Keratinocyte (primary cell): ENCODE measurements around the gene PRXL2B. TPM values are rescaled to one million over a fixed set of nuclear protein-coding genes. Genes with fewer than 3 reads are reported as not detected.

Source experiments
- DNase-seq: peaks from one replicate; pipeline ENCODE4 v3.0.0-alpha.2; 2011; ENCODE audit warnings: low read depth, missing footprints, low spot score
- FAIRE-seq: peaks from 2 replicates; lab custom pipeline; 2011; peaks lifted over from hg19 to GRCh38; lab: Jason Lieb, UNC
- H2AFZ ChIP-seq: 2 replicates; pipeline ENCODE4 v1.6.0; 2012; ENCODE audit warnings: low read length, control low read depth, inconsistent platforms; ENCODE audit not compliant: control insufficient read depth
- H3K27ac ChIP-seq: 2 replicates; pipeline ENCODE4 v1.5.1; 2011; ENCODE audit warnings: low read length; ENCODE audit not compliant: control insufficient read depth, insufficient read depth
- H3K27me3 ChIP-seq: 3 replicates; pipeline ENCODE4 v1.6.0; 2011; ENCODE audit warnings: low read length; ENCODE audit not compliant: control insufficient read depth, insufficient read depth; ENCODE audit errors: extremely low read depth
- H3K36me3 ChIP-seq, 2 experiments: 2 replicates in 1 of 2; 3 replicates in 1 of 2; pipeline ENCODE4 v1.5.1; 2011; ENCODE audit warnings: low read length in 2 of 2, mild to moderate bottlenecking in 1 of 2; ENCODE audit not compliant: control insufficient read depth in 2 of 2, insufficient read depth in 2 of 2; ENCODE audit errors: extremely low read depth in 1 of 2
- H3K4me1 ChIP-seq: 3 replicates; pipeline ENCODE4 v1.5.1; 2011; ENCODE audit warnings: low read length; ENCODE audit not compliant: control insufficient read depth, insufficient read depth; ENCODE audit errors: extremely low read depth
- H3K4me2 ChIP-seq: 3 replicates; pipeline ENCODE4 v1.6.0; 2011; ENCODE audit warnings: low read depth, low read length; ENCODE audit not compliant: control insufficient read depth, insufficient read depth; ENCODE audit errors: extremely low read depth
- H3K4me3 ChIP-seq, 3 experiments: fragments of 200-600 bp in 1 of 3; sonication (generic) in 1 of 3; 2 replicates in 2 of 3; 3 replicates in 1 of 3; pipeline ENCODE4 v1.5.1; 2011 to 2016; ENCODE audit warnings: low read length in 3 of 3, mild to moderate bottlenecking in 3 of 3, control low read depth in 2 of 3, inconsistent platforms in 1 of 3, low read depth in 1 of 3, mixed read lengths in 1 of 3, mixed run types in 1 of 3, moderate library complexity in 1 of 3; ENCODE audit not compliant: control insufficient read depth in 2 of 3, insufficient read depth in 2 of 3; ENCODE audit errors: extremely low read depth in 1 of 3
- H3K79me2 ChIP-seq: 2 replicates; pipeline ENCODE4 v1.6.0; 2012; ENCODE audit warnings: low read length; ENCODE audit not compliant: control insufficient read depth, insufficient read depth
- H3K9ac ChIP-seq: 3 replicates; pipeline ENCODE4 v1.6.0; 2011; ENCODE audit warnings: low read length; ENCODE audit not compliant: control insufficient read depth, insufficient read depth; ENCODE audit errors: extremely low read depth
- H3K9me1 ChIP-seq: 3 replicates; pipeline ENCODE4 v1.6.0; 2011; ENCODE audit warnings: low read length; ENCODE audit not compliant: control insufficient read depth, insufficient read depth; ENCODE audit errors: extremely low read depth
- H3K9me3 ChIP-seq: 2 replicates; pipeline ENCODE4 v1.5.1; 2012; ENCODE audit warnings: low read depth, low read length; ENCODE audit not compliant: control insufficient read depth
- H4K20me1 ChIP-seq: 3 replicates; pipeline ENCODE4 v1.6.0; 2011; ENCODE audit warnings: low read length; ENCODE audit not compliant: control insufficient read depth, insufficient read depth; ENCODE audit errors: extremely low read depth
- CTCF ChIP-seq, 3 experiments: IDR thresholded peaks in 1 of 3; conservative IDR thresholded peaks in 1 of 3; optimal IDR thresholded peaks in 1 of 3; 2 replicates in 2 of 3; 3 replicates in 1 of 3; pipeline versions ENCODE3 to v1.5.1; 2011; ENCODE audit warnings: low read length in 3 of 3, mild to moderate bottlenecking in 3 of 3, moderate library complexity in 2 of 3, control low read depth in 1 of 3, inconsistent platforms in 1 of 3; ENCODE audit not compliant: insufficient read depth in 2 of 3; ENCODE audit errors: extremely low read depth in 1 of 3
- EZH2 ChIP-seq: IDR thresholded peaks from one replicate; pipeline ENCODE4 v1.6.1; 2012; ENCODE audit warnings: inconsistent platforms, mild to moderate bottlenecking, low read length, moderate library complexity
- dilution Hi-C: fragments of 300-500 bp; cut with MboI; formaldehyde crosslinking; loops from one replicate; pipeline ENCODE4 v1.7.0; 2020; ENCODE audit warnings: low sequenced_read_pairs; ENCODE audit not compliant: extremely low pct_ligation_motif_present
- polyA plus RNA-seq, 5 experiments: library from polyadenylated mRNA; depleted of rRNA in 3 of 5; stranded (reverse) in 3 of 5; stranded (forward) in 1 of 5; unstranded in 1 of 5; fragments of >200 nt; gene quantifications; 1 replicate in 1 of 5; 2 replicates in 3 of 5; 3 replicates in 1 of 5; pipeline versions ENCODE4 v1.2.1 to v1.2.3, GENCODE V29; 2011 to 2012; ENCODE audit warnings: missing spikeins in 2 of 5, low read depth in 1 of 5, low replicate concordance in 1 of 5

PRXL2B gene
- polyA plus RNA-seq, 1 donor (not counting 4 experiments of a cell fraction or from before 2014, with no cell fraction given): 11.4 TPM

DNA sequence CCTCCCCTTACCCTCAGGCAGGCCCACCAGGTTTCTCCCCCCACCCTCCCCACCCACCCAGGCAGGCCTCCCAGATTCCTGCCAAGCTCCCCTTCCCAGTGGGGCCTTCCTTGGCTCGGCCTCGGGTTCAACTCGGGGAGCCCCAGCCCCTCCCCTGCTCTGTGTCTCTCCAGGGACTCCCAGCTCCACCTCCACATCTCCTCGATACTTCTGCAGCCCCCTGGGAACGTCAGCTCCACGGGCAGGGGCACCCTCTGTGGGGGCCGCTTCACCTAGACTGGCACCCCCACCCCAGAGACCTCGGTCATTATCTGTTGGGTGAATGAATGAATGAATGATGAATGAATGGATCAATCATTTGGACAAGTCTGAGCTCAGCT, 45.5 kb downstream of the PRXL2B start:
- Histone ChIP-seq H3K79me2 (no peaks in the 10 kb centered on the region), H3K27ac (no peak overlapping the region), H3K4me2 (no peak overlapping the region), H3K9me1 (no peaks in the 10 kb centered on the region), H3K9me3 (peaks cover 12% of the 10 kb centered on the region), H3K4me1 (no peaks in the 10 kb centered on the region), H3K27me3 (peaks cover 31% of the 10 kb centered on the region), H2AFZ (no peak overlapping the region), H3K4me3 (no peak overlapping the region), H3K36me3 (no peaks in the 10 kb centered on the region), H3K9ac (no peak overlapping the region), H4K20me1 (no peaks in the 10 kb centered on the region)
- TF ChIP-seq CTCF (optimal IDR thresholded peaks at IDR 0.05 in 1 of 3, IDR thresholded peaks at IDR 0.05 in 1 of 3, conservative IDR thresholded peaks at IDR 0.05 in 1 of 3; ENCODE audit: extremely low read depth in 1 of 3, insufficient read depth in 2 of 3, low read length in 3 of 3) (no peak), EZH2 (no peak)
- FAIRE-seq (no peak), DNase-seq (no peak)
- dilution Hi-C loops: no loop called here

DNA sequence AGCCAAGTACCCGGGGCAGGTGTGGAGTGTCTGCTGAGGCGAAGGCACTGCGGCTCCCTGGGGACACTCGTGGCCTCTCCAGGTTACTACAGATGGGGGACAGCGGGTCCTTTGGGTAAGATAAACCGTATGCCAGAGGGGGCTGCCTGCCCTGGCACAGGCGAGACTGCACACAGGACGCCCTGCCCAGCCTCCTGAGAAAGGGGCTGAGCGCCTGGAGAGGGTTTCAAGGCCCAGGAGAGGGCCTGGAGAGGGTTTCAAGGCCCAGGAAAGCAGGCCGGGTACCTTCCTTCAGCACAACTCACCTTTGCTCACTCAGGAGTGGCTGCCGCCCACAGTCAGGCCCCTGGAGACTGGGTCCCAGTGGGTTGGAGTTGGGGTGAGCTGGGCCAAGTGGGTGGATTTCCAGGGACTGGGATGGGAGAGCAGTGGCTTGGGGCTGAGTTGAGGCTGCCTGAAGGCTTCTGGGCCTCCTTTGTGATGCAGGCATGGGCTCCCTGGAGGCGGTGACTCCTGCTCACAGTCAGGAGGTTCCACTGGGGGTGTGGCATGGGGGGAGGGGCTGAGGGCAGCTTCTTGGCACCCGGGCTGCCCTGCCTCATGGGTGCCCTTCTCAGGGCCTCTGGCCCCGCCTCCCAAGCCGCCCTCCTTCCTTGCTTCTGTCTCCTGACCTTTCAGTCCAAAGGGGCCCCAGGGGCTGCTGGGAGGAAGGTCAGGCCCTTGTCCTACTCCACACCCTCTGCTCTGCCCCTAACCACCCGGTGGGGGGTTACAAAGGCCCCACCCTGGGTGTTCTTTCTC, 46.2 kb downstream of the PRXL2B start, which contains the start of gene MMEL1:
Gene MMEL1 (minus strand): TSS at position 456 of the 801 bp plus-strand sequence. CDS start 3,532 bp downstream, outside the sequence.
- H3K4me2 ChIP-seq: no peak within 1 kb of the TSS
- no peaks in the 10 kb centered on the region for H3K79me2 ChIP-seq
- H3K27me3 ChIP-seq: peaks cover 25% of the 10 kb centered on the region
- H3K4me3 ChIP-seq: no peak within 1 kb of the TSS
- FAIRE-seq: no peak
- TF ChIP-seq EZH2 (no peak), CTCF (optimal IDR thresholded peaks at IDR 0.05 in 1 of 3, IDR thresholded peaks at IDR 0.05 in 1 of 3, conservative IDR thresholded peaks at IDR 0.05 in 1 of 3; ENCODE audit: extremely low read depth in 1 of 3, insufficient read depth in 2 of 3, low read length in 3 of 3) (no peak)
- H4K20me1 ChIP-seq: no peaks in the 10 kb centered on the region
- no peak within 1 kb of the TSS for H3K9ac ChIP-seq
- H3K36me3 ChIP-seq: no peaks in the 10 kb centered on the region
- dilution Hi-C loops: no loop called here
- no peaks in the 10 kb centered on the region for H3K4me1 ChIP-seq
- H2AFZ ChIP-seq: no peak within 1 kb of the TSS
- DNase-seq: no peak
- H3K9me3 ChIP-seq: peaks cover 19% of the 10 kb centered on the region
- no peaks in the 10 kb centered on the region for H3K9me1 ChIP-seq
- no peak within 1 kb of the TSS for H3K27ac ChIP-seq
